Kasumi-1 (cell line): Measurements from ENCODE around the gene NEK6.

Experiments
- DNase-seq, 2 experiments: peaks; one replicate each; lab custom pipeline; 2025; lab: John Stamatoyannopoulos, UW

Gene NEK6

GRCh38 chr9:124296796-124297550 is 39.2 kb downstream of the NEK6 start:
- no peak for DNase-seq

- no peak for DNase-seq
These were observed 39.8 kb downstream of the NEK6 start for GRCh38 chr9:124297551-124297901.

GRCh38 chr9:124297915-124298645 is 40.3 kb downstream of the NEK6 start:
- DNase-seq: no peak

- DNase-seq: no peak
These were observed 41.0 kb downstream of the NEK6 start for GRCh38 chr9:124298646-124299235.

GRCh38 chr9:124299515-124300090 is 41.9 kb downstream of the NEK6 start:
- no peak for DNase-seq

- no peak for DNase-seq
These were observed 42.6 kb downstream of the NEK6 start for GRCh38 chr9:124300312-124300711.

- no peak for DNase-seq
These were observed 45.2 kb downstream of the NEK6 start for GRCh38 chr9:124302921-124303320.

- no peak for DNase-seq
These were observed 46.0 kb downstream of the NEK6 start for GRCh38 chr9:124303762-124304161.

GRCh38 chr9:124304285-124304684 is 46.5 kb downstream of the NEK6 start:
- DNase-seq: no peak

GRCh38 chr9:124306098-124306735 is 48.5 kb downstream of the NEK6 start:
- DNase-seq: peak; percentile 3 to 40

- no peak for DNase-seq
These were observed 49.8 kb downstream of the NEK6 start for GRCh38 chr9:124307379-124308030.

GRCh38 chr9:124308606-124309491 is 51.1 kb downstream of the NEK6 start:
- DNase-seq: no peak

- no peak for DNase-seq
These were observed 51.9 kb downstream of the NEK6 start for GRCh38 chr9:124309667-124310084.

GRCh38 chr9:124311283-124311682 is 53.5 kb downstream of the NEK6 start:
- no peak for DNase-seq

- DNase-seq: no peak
These were observed 54.8 kb downstream of the NEK6 start for GRCh38 chr9:124312290-124313265.

GRCh38 chr9:124313940-124314339 is 56.2 kb downstream of the NEK6 start:
- no peak for DNase-seq

- no peak for DNase-seq
These were observed 58.1 kb downstream of the NEK6 start for GRCh38 chr9:124315882-124316281.

- peak; percentile 41 to 54 for DNase-seq
These were observed 62.6 kb downstream of the NEK6 start for GRCh38 chr9:124320062-124320973.
